Immature natural killer cell (primary cell): Measurements from ENCODE around the gene PCDHGA1. TPM values are rescaled to one million over a fixed set of nuclear protein-coding genes. Genes with fewer than 3 reads are reported as not detected.

Experiments
- DNase-seq, 3 donors: peaks; one replicate each; pipeline ENCODE4 v3.0.0; 2022; ENCODE audit warnings: mixed read lengths in 1 of 3
- H3K27ac Mint-ChIP-seq, 6 donors: one replicate each; pipeline ENCODE4 v1.8.0; 2020; ENCODE audit warnings: mixed read lengths in 6 of 6, mild to moderate bottlenecking in 5 of 6, inconsistent platforms in 4 of 6, moderate library complexity in 3 of 6
- H3K27me3 Mint-ChIP-seq, 3 donors: one replicate each; pipeline ENCODE4 v1.8.0; 2020 to 2021; ENCODE audit warnings: low read depth in 3 of 3, mild to moderate bottlenecking in 3 of 3, mixed read lengths in 3 of 3, moderate library complexity in 3 of 3, inconsistent platforms in 1 of 3
- H3K36me3 Mint-ChIP-seq, 3 donors: one replicate each; pipeline ENCODE4 v1.8.0; 2020; ENCODE audit warnings: mixed read lengths in 3 of 3, inconsistent platforms in 2 of 3, mild to moderate bottlenecking in 2 of 3
- H3K4me1 Mint-ChIP-seq, 2 donors: one replicate each; pipeline ENCODE4 v1.8.0; 2020; ENCODE audit warnings: inconsistent platforms in 2 of 2, mild to moderate bottlenecking in 2 of 2, mixed read lengths in 2 of 2, moderate library complexity in 1 of 2
- H3K4me3 Mint-ChIP-seq, 5 donors: one replicate each; pipeline ENCODE4 v1.8.0; 2020; ENCODE audit warnings: mild to moderate bottlenecking in 5 of 5, mixed read lengths in 5 of 5, inconsistent platforms in 3 of 5, moderate library complexity in 3 of 5
- H3K9me3 Mint-ChIP-seq, 6 donors: one replicate each; pipeline ENCODE4 v1.8.0; 2020; ENCODE audit warnings: mild to moderate bottlenecking in 6 of 6, mixed read lengths in 6 of 6, inconsistent platforms in 4 of 6, moderate library complexity in 3 of 6
- polyA plus RNA-seq, 3 donors: library from polyadenylated mRNA; unstranded; fragments of 300-500 nt; fragmentation: Illumina TruSeq; gene quantifications; one replicate each; pipeline ENCODE4 v1.2.3, GENCODE V29; 2021

The PCDHGA1 gene
- polyA plus RNA-seq, 3 donors from 2014 or later: not detected

DNA sequence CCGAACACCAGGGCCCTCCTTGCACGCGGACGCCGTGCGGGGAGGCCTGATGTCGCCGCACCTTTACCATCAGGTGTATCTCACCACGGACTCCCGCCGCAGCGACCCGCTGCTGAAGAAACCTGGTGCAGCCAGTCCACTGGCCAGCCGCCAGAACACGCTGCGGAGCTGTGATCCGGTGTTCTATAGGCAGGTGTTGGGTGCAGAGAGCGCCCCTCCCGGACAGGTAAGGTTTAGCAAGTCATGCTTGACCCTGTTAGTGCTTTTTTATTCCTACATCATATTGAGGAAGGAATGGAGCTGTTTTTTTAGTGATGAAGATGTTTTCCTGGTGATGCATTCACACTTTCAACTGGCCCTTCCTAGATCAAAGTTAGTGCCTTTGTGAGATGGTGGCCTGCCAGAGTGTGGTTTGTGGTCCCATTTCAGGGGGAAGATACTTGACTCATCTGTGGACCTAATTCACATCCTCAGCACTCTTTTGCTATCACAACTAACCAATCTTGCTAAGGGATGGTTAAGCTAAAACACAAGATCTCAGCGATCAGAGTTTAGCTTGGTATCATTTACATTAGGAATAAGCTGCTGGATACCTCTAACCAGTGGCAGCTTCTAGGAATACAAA lies 148.1 kb downstream of the PCDHGA1 start:
- H3K9me3 Mint-ChIP-seq: no peaks in the 10 kb centered on the region
- H3K36me3 Mint-ChIP-seq: no peaks in the 10 kb centered on the region
- H3K4me1 Mint-ChIP-seq: peaks cover 19 to 20% of the 10 kb centered on the region in 2 donors
- peaks cover 15 to 45% (median 33%) of the 10 kb centered on the region in 3 donors for H3K27me3 Mint-ChIP-seq
- H3K27ac Mint-ChIP-seq: no peak overlapping the region
- DNase-seq: no peak
- no peak overlapping the region for H3K4me3 Mint-ChIP-seq

GRCh38 chr5:141479776-141480175 lies 149.5 kb downstream of the PCDHGA1 start:
- H3K27ac Mint-ChIP-seq: no peak overlapping the region
- DNase-seq: no peak
- H3K4me1 Mint-ChIP-seq: peaks cover 20 to 26% of the 10 kb centered on the region in 2 donors
- H3K27me3 Mint-ChIP-seq: peaks cover 15 to 48% (median 37%) of the 10 kb centered on the region in 3 donors
- H3K36me3 Mint-ChIP-seq: no peaks in the 10 kb centered on the region
- no peak overlapping the region for H3K4me3 Mint-ChIP-seq
- no peaks in the 10 kb centered on the region for H3K9me3 Mint-ChIP-seq

GRCh38 chr5:141483902-141484301 lies 153.6 kb downstream of the PCDHGA1 start:
- Mint-ChIP-seq H3K27ac (no peak overlapping the region), H3K27me3 (peaks cover 8 to 42% (median 21%) of the 10 kb centered on the region in 3 donors), H3K4me3 (no peak overlapping the region), H3K36me3 (no peaks in the 10 kb centered on the region), H3K9me3 (peaks cover 0 to 3% (median 0%) of the 10 kb centered on the region in 6 donors), H3K4me1 (peaks cover 2 to 9% of the 10 kb centered on the region in 2 donors)
- no peak for DNase-seq

DNA sequence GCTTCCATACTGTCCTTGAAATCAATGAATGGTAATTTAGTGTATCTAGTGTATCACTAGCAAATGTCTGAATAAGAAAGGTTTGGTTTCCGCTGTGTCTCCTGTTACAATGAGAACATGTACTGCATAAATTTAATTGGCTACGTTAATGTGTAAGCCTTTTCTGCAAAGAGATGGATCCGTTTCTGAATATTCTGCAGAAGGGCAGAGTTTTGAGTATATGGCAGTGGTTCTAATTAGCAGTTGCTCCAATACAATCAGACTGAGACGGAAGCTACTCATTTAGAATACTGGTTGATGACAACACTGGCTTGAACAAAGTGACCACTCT lies 154.0 kb downstream of the PCDHGA1 start:
- Mint-ChIP-seq H3K4me3 (peak overlapping the region in 2 of 5 donors; percentile 11 to 34), H3K9me3 (peaks cover 0 to 3% (median 0%) of the 10 kb centered on the region in 6 donors), H3K27ac (no peak overlapping the region), H3K27me3 (peaks cover 8 to 41% (median 21%) of the 10 kb centered on the region in 3 donors), H3K4me1 (peaks cover 2 to 9% of the 10 kb centered on the region in 2 donors), H3K36me3 (no peaks in the 10 kb centered on the region)
- DNase-seq: no peak

DNA sequence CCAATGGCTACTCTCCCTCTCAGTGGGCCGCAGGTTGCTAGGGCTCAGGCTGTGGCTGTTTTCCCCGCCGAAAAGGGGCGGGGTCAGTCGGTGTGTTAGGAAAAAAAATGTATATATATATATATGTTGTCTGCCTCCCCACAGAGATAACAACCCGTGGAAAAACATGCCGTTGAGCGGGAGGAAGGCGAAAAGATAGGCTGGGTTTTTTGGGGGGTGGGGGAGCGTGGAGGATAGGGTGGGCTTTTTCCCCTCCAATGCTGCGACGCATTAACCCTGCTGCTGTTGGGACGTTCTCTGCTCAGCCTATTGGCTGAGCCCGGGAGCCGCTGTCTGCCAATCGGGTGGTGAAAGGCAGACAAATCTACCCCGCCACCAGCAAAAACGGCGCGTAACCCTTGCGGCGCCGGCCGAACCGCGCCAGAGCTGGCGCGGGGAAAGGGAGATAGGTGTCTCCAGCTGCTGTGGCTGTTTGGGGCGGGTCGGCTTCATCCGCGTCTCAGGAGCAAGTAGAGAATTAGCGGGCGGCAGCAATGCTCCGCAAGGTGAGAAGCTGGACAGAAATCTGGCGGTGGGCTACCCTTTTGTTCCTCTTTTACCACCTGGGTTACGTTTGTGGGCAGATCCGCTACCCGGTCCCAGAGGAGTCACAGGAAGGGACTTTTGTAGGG lies 154.5 kb downstream of the PCDHGA1 start, which contains the start of gene PCDHGC4:
Gene PCDHGC4, plus strand, starts transcription at position 390 of the 671 bp plus-strand sequence. Its CDS starts 144 bp downstream, at position 534.
- DNase-seq: no peak
- peaks cover 2 to 9% of the 10 kb centered on the region in 2 donors for H3K4me1 Mint-ChIP-seq
- no peaks in the 10 kb centered on the region for H3K36me3 Mint-ChIP-seq
- H3K27ac Mint-ChIP-seq: no peak within 1 kb of the TSS
- H3K27me3 Mint-ChIP-seq: peaks cover 11 to 36% (median 17%) of the 10 kb centered on the region in 3 donors
- H3K9me3 Mint-ChIP-seq: peaks cover 0 to 3% (median 0%) of the 10 kb centered on the region in 6 donors
- H3K4me3 Mint-ChIP-seq: peak within 1 kb of the TSS in 4 of 5 donors; percentile 11 to 34 (median 14)

- Mint-ChIP-seq H3K36me3 (no peaks in the 10 kb centered on the region), H3K27ac (no peak overlapping the region), H3K9me3 (peaks cover 0 to 3% (median 0%) of the 10 kb centered on the region in 6 donors), H3K27me3 (peaks cover 12 to 33% (median 20%) of the 10 kb centered on the region in 3 donors), H3K4me3 (no peak overlapping the region), H3K4me1 (peaks cover 2 to 9% of the 10 kb centered on the region in 2 donors)
- DNase-seq: no peak
Measured at GRCh38 chr5:141485321-141486055, 155.2 kb downstream of the PCDHGA1 start.

DNA sequence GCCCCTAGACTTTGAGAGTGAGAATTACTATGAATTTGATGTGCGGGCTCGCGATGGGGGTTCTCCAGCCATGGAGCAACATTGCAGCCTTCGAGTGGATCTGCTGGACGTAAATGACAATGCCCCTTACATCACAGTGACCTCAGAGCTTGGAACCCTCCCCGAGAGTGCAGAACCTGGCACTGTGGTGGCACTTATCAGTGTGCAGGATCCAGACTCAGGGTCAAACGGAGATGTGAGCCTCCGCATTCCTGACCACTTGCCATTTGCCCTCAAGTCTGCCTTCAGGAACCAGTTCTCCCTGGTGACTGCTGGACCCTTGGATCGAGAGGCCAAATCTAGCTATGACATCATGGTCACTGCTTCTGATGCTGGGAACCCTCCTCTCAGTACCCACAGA lies 155.8 kb downstream of the PCDHGA1 start:
- Mint-ChIP-seq H3K4me1 (peaks cover 2 to 9% of the 10 kb centered on the region in 2 donors), H3K4me3 (no peak overlapping the region), H3K9me3 (peaks cover 0 to 6% (median 0%) of the 10 kb centered on the region in 6 donors), H3K36me3 (peaks cover 0 to 4% (median 0%) of the 10 kb centered on the region in 3 donors), H3K27me3 (peaks cover 12 to 30% (median 26%) of the 10 kb centered on the region in 3 donors), H3K27ac (no peak overlapping the region)
- no peak for DNase-seq

DNA sequence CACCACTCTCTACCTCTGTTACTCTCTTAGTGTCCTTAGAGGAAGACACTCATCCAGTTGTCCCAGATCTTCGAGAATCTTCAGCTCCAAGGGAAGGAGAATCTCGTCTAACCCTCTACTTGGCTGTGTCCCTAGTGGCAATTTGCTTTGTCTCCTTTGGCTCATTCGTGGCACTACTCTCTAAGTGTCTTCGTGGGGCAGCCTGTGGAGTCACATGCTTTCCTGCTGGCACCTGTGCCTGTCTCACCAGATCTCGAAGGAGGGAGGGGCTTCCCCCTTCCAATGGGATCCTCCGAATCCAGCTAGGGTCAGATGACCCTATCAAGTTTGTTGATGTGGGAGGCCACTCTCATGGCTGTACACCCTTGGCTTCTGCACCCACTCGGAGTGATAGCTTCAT lies 156.8 kb downstream of the PCDHGA1 start:
- peaks cover 6 to 12% of the 10 kb centered on the region in 2 donors for H3K4me1 Mint-ChIP-seq
- DNase-seq: no peak
- H3K27ac Mint-ChIP-seq: no peak overlapping the region
- no peak overlapping the region for H3K4me3 Mint-ChIP-seq
- H3K27me3 Mint-ChIP-seq: peaks cover 12 to 31% (median 29%) of the 10 kb centered on the region in 3 donors
- H3K36me3 Mint-ChIP-seq: peaks cover 0 to 4% (median 0%) of the 10 kb centered on the region in 3 donors
- peaks cover 0 to 6% (median 0%) of the 10 kb centered on the region in 6 donors for H3K9me3 Mint-ChIP-seq

DNA sequence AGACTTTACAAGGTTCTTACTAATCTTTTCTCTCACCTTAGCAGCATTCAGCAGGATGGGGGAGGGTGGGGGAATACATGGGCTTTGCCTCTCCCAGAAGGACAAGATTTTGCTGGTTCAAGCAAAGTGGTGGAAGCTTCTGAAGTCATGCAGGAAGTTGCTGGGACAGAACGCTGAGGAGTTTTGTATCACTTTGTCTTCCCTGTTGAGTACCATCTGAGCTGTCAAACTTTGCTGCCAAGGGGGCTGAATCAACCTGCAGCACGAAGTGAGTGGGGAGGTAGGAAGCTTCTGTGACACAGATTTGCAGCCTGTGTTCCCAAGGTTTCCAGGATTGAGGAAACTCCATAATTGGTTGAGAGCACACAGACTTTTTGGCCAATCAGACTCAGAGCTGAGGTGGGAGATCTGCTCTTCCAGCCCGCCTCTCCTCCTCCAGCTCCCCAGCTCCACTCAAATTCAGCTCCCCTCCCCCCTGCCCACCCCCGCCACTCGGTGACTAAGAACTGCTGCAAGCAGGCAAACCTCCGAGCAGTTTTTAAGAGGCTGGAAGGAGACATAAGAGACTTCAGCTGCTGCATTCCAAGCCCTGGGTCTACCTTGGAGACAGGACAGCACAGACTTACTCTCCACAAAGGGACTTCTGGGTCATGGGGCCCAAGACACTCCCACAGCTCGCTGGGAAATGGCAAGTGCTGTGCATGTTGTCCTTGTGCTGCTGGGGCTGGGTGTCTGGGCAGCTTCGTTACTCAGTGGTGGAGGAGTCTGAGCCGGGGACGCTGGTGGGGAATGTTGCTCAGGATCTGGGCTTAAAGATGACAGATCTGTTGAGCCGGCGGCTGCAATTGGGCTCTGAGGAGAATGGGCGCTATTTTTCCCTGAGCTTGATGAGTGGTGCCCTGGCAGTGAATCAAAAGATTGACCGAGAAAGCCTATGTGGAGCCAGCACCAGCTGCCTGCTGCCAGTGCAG lies 158.6 kb downstream of the PCDHGA1 start, which contains the start of gene PCDHGC5:
Gene PCDHGC5, plus strand, starts transcription at position 491 of the 971 bp plus-strand sequence. Its CDS starts 160 bp downstream, at position 651.
- Mint-ChIP-seq H3K4me3 (no peak within 1 kb of the TSS), H3K36me3 (peaks cover 0 to 4% (median 0%) of the 10 kb centered on the region in 3 donors), H3K9me3 (peaks cover 0 to 6% (median 0%) of the 10 kb centered on the region in 6 donors), H3K27me3 (peaks cover 12 to 29% (median 22%) of the 10 kb centered on the region in 3 donors), H3K4me1 (peaks cover 6 to 22% of the 10 kb centered on the region in 2 donors), H3K27ac (no peak within 1 kb of the TSS)
- DNase-seq: no peak

- Mint-ChIP-seq H3K4me3 (no peak overlapping the region), H3K27me3 (peaks cover 13 to 28% (median 23%) of the 10 kb centered on the region in 3 donors), H3K27ac (no peak overlapping the region), H3K9me3 (peaks cover 0 to 6% (median 0%) of the 10 kb centered on the region in 6 donors), H3K36me3 (peaks cover 0 to 4% (median 0%) of the 10 kb centered on the region in 3 donors), H3K4me1 (peaks cover 8 to 14% of the 10 kb centered on the region in 2 donors)
- no peak for DNase-seq
Measured at GRCh38 chr5:141489841-141490240, 159.5 kb downstream of the PCDHGA1 start.

DNA sequence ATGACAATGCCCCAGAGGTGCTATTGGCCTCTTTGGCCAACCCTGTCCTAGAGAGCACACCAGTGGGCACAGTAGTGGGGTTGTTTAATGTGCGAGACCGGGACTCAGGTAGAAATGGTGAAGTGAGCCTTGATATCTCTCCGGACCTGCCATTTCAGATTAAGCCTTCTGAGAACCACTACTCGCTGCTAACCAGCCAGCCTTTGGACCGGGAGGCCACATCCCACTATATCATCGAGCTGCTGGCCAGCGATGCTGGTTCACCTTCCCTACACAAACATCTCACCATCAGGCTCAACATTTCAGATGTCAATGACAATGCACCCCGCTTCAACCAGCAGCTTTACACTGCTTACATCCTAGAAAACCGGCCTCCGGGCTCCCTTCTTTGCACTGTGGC lies 160.0 kb downstream of the PCDHGA1 start:
- Mint-ChIP-seq H3K36me3 (peaks cover under 1 to 4% (median under 1%) of the 10 kb centered on the region in 3 donors), H3K4me3 (peak overlapping the region in 1 of 5 donors; percentile 24), H3K4me1 (peaks cover 5 to 13% of the 10 kb centered on the region in 2 donors), H3K9me3 (peaks cover 0 to 6% (median 0%) of the 10 kb centered on the region in 6 donors), H3K27me3 (peaks cover 15 to 29% (median 23%) of the 10 kb centered on the region in 3 donors), H3K27ac (no peak overlapping the region)
- DNase-seq: no peak

- Mint-ChIP-seq H3K36me3 (peaks cover 4 to 6% (median 5%) of the 10 kb centered on the region in 3 donors), H3K27ac (no peak overlapping the region), H3K9me3 (peaks cover 0 to 6% (median 0%) of the 10 kb centered on the region in 6 donors), H3K4me3 (peak overlapping the region in 1 of 5 donors; percentile 24), H3K27me3 (peaks cover 15 to 32% (median 21%) of the 10 kb centered on the region in 3 donors), H3K4me1 (peaks cover 5 to 13% of the 10 kb centered on the region in 2 donors)
- no peak for DNase-seq
Measured at GRCh38 chr5:141490771-141491170, 160.5 kb downstream of the PCDHGA1 start.
